GM19351 (cell line): ENCODE data around the gene IFITM10.

Experiments used
- ATAC-seq: cut with Tn5 transposase; IDR thresholded peaks from one replicate; pipeline ENCODE4 v1.9.1; 2021; ENCODE audit warnings: mild to moderate bottlenecking, moderate library complexity; ENCODE audit not compliant: unreplicated experiment

The IFITM10 gene

GRCh38 chr11:1727096-1727690 lies 23.2 kb downstream of the IFITM10 start:
- ATAC-seq = no peak

- no peak for ATAC-seq
These were observed 30.6 kb downstream of the IFITM10 start for GRCh38 chr11:1719781-1720180.

- ATAC-seq = no peak
These were observed 32.1 kb downstream of the IFITM10 start for GRCh38 chr11:1718326-1718725.

GRCh38 chr11:1717745-1718144 lies 32.6 kb downstream of the IFITM10 start:
- ATAC-seq = no peak

GRCh38 chr11:1714908-1715885 lies 35.2 kb downstream of the IFITM10 start:
- no peak for ATAC-seq

- ATAC-seq = no peak
These were observed 41.7 kb downstream of the IFITM10 start for GRCh38 chr11:1708716-1709115.

- ATAC-seq = no peak
These were observed 42.6 kb downstream of the IFITM10 start for GRCh38 chr11:1707751-1708150.

GRCh38 chr11:1706634-1707400 lies 43.6 kb downstream of the IFITM10 start:
- ATAC-seq = no peak

GRCh38 chr11:1705126-1706052 lies 45.0 kb downstream of the IFITM10 start:
- no peak for ATAC-seq

GRCh38 chr11:1703146-1703545 lies 47.2 kb downstream of the IFITM10 start:
- no peak for ATAC-seq

- ATAC-seq = no peak
These were observed 47.9 kb downstream of the IFITM10 start for GRCh38 chr11:1702506-1702905.

GRCh38 chr11:1701091-1701807 lies 49.1 kb downstream of the IFITM10 start:
- no peak for ATAC-seq

- no peak for ATAC-seq
These were observed 50.6 kb downstream of the IFITM10 start for GRCh38 chr11:1699771-1700170.

GRCh38 chr11:1696608-1697570 lies 53.5 kb downstream of the IFITM10 start, which contains the start of gene KRTAP5-6:
Gene KRTAP5-6 (plus strand): TSS chr11:1697195. CDS start chr11:1697246, 51 bp downstream.
- ATAC-seq = no peak

- ATAC-seq = no peak
These were observed 54.8 kb downstream of the IFITM10 start for GRCh38 chr11:1695548-1696108.

GRCh38 chr11:1694846-1695547 lies 55.4 kb downstream of the IFITM10 start:
- ATAC-seq = no peak

GRCh38 chr11:1694064-1694845 lies 56.1 kb downstream of the IFITM10 start:
- no peak for ATAC-seq
